ENCODE data around the gene CCDC184. TPM values are rescaled to one million over a fixed set of nuclear protein-coding genes. Genes with fewer than 3 reads are reported as not detected.

Gene CCDC184
- total and polyA plus RNA-seq, 2 of the 13 experiments (the other 11 are each of a cell fraction or from before 2014, with no cell fraction given): not detected

GRCh38 chr12:48142818-48143674, 40.4 kb upstream of the CCDC184 start (continued):
- no peak for TF ChIP-seq ZNF333 (CRISPR knock-in tag; IDR thresholded peaks at IDR 0.05; ENCODE audit: borderline replicate concordance)
- no peak for TF ChIP-seq MBD4 (IDR thresholded peaks at IDR 0.05; ENCODE audit: borderline replicate concordance, low read length)
- no peak for TF ChIP-seq HNRNPLL (IDR thresholded peaks at IDR 0.05; ENCODE audit: low read depth, low read length, poor library complexity, severe bottlenecking)
- no peak for TF ChIP-seq ZNF678 (CRISPR knock-in tag; IDR thresholded peaks at IDR 0.05)

- CTCF ChIA-PET (ENCODE audit: low intra/inter-chr PET ratio, low total read pairs): no interaction called here
- Histone ChIP-seq H3K9me3 (ENCODE audit: low read length) (no peaks in the 10 kb centered on the region), H2AFZ (ENCODE audit: low read length) (no peak overlapping the region), H3K9ac (ENCODE audit: insufficient read depth, low read depth, low read length) (no peak overlapping the region), H3K36me3 (replicated peaks in 1 of 2; ENCODE audit: control insufficient read depth in 1 of 2, insufficient read depth in 2 of 2, low read length in 2 of 2) (no peaks in the 10 kb centered on the region; a peak in 1 of 5 replicates), H3K4me2 (ENCODE audit: low read depth, low read length) (no peak overlapping the region), H3K27ac (ENCODE audit: extremely low read length, insufficient read depth, low read length) (no peak overlapping the region), H3K4me3 (replicated peaks in 1 of 3; ENCODE audit: insufficient read depth in 1 of 3, low read depth in 2 of 3, low read length in 3 of 3) (no peak overlapping the region), H3K79me2 (ENCODE audit: insufficient read depth, low read length) (no peaks in the 10 kb centered on the region), H4K20me1 (ENCODE audit: insufficient read depth, low read length) (no peaks in the 10 kb centered on the region), H3K4me1 (ENCODE audit: insufficient read depth, low read length) (no peaks in the 10 kb centered on the region), H3K27me3 (ENCODE audit: control insufficient read depth in 1 of 2, insufficient read depth in 2 of 2, low read length in 2 of 2) (no peaks in the 10 kb centered on the region)
- 100% methylated on average over 1 of the region's 2 CpGs for WGBS (ENCODE audit: low lambda C conversion rate)
- BruUV-seq (replicated peaks): no TSS peak
- ATAC-seq (no peak), DNase-seq (ENCODE audit: low spot score) (no peak), FAIRE-seq (no peak)
- in situ Hi-C loops (cut with HindIII; ENCODE audit: extremely low pct_ligation_motif_present, low pct_unique_long_range_greater_than_20kb): no loop called here
- TF ChIP-seq ZFX (CRISPR knock-in tag; IDR thresholded peaks at IDR 0.05; ENCODE audit: low read depth) (no peak), DMTF1 (CRISPR knock-in tag; IDR thresholded peaks at IDR 0.05) (no peak), ZNF260 (CRISPR knock-in tag; IDR thresholded peaks at IDR 0.05; ENCODE audit: borderline replicate concordance, low read depth) (no peak), ZNF605 (CRISPR knock-in tag; IDR thresholded peaks at IDR 0.05) (no peak), ZNF282 (IDR thresholded peaks at IDR 0.05; ENCODE audit: partially characterized antibody) (no peak)
- intact Hi-C loops (cut with micrococcal nuclease; ENCODE audit: unreplicated experiment): no loop called here
- POLR2A ChIA-PET: interaction anchor here (2.1 kb wide), 1 partner anchor 13 kb away, joined by 5 read pairs; the partner anchor contains the start of gene ASB8
Observed at GRCh38 chr12:48143898-48144297, 39.5 kb upstream of the CCDC184 start.
